HL-60/S4 (cell line): ENCODE measurements around the gene RAET1G.
"Not testable (repeated sequence)": the region's sequence is repeated elsewhere in the genome, so short reads cannot be mapped to it uniquely, and the experiment has no call there.

Experiments used
- in situ Hi-C: fragments of 300-500 bp; cut with MboI; formaldehyde crosslinking; loops from 2 replicates; pipeline ENCODE4 v1.14.3; 2022; ENCODE audit warnings: low sequenced_read_pairs

The RAET1G gene

DNA sequence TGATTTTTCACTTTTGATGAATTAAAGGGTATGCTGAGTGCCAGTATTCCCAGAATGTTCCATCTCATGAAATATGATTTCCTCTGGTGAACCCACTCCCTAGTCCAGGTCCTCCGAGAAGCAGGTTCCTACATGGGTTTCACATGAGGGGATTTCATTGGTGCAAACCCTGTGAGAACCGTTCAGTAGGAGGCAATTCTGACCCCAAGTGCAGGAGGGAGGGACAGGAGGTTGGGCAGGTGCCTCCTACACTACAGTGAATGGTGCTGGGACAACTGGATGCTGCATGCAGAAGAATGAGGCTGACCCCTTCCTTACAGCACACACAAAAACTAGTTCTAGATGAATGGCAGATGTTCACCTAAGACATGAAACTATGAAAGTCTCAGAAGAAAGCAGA lies 13.8 kb upstream of the RAET1G start:
- in situ Hi-C loops, result loop anchor here (25.0 kb wide), 1 partner anchor 876 kb away; no protein-coding TSS in a partner anchor

DNA sequence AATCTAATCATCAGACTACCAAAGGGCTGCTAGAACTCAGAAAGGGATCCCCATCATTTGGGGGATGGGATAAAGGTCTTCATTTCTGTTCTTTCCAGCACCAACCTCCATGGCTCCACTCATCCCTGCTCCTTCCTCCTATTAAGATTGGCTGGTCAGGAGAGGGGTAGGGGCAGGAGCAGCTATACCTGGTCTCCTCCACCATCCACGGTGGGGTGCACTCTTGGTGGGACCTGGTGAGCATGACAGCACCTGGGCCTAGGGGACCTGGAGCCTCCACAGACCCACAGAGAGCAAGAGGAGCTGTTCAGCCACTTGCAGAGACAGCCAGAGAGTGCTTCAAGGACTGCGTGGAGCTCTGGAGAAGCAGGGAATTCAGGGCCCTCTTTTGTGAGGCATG lies 12.7 kb upstream of the RAET1G start:
- in situ Hi-C loops, result loop anchor here (25.0 kb wide), 1 partner anchor 877 kb away; no protein-coding TSS in a partner anchor

DNA sequence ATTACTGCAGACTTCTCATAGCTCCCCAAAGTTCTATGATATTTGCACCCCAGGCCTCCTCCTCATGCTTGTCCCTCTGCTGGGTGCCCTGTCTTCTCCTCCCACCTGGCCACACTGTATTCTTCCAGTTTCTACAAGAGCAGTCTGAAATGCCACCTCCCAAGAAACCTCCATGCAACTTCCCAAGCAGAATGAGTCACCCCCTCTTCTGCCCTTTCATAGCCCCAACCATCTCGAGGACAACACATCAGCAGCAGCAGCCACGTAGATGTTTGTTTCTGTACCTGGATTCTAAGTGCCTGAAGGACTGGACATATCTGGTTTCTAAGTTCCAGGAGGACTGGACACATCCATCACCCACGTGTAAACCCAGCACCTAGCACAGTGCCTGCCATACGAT lies 12.3 kb upstream of the RAET1G start:
- in situ Hi-C loops, result loop anchor here (25.0 kb wide), 1 partner anchor 877 kb away; no protein-coding TSS in a partner anchor

DNA sequence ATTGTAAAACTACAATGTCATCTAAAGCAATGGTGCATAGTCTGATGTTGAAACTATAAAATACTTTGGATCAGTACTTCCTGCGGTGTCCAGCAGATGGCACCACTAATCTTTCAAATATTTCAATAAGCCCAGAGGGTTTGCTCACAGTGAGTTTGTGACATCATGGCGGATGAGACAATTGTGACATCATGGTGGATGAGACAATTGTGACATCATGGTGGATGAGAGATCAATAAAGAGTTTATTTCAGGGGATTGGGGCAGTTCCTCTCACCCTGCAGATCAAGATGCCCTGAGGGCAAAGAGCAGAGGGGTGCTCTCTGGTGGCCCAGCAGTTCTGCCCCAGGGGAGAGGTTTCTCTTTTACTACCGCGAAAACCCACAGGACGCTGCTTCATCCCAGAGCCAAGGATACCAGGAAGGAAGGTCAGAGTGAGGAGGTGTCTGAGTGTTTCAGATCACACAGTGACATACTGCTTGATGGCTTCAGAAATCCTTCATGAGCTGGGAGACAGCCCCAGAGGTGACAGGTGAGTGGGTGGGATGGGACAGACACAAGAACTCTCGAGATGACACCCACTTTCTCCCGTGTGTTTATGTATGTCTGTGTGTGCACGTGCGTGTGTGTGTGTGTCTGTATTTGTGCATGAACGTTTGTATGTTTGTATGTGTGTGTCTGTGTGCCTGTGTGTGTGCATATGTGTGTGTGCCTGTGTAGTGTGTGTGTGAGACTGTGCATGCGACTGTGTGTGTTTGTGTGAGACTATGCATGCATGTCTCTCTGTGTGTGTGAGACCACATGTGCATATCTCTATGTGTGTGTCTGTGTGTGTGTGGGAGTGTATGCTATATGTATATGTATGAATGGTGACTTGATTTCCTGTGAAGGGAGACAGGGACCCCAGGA lies 11.6 kb upstream of the RAET1G start:
- in situ Hi-C loops, result loop anchor here (5.0 to 25.0 kb wide), 2 partner anchors 83 to 878 kb away; no protein-coding TSS in a partner anchor

DNA sequence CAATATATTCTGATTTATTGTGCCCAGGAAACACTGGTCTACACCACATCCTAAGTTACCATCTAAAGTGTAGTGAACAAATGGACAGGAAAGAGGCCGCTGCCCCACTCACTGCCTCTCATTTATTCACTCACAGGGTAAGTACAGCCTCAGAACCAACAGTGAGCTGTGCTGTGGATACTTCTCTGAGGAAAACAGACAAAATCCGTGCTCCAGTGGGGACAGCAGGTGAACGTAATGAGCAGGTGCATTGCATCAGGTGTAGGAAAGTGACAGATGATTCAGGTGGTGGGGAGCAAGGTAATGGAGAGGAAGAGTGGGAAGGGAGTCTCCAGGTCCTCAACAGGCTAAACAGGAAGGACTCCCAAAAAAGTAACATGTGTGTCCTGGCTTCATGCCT lies 10.5 kb upstream of the RAET1G start:
- in situ Hi-C loops, result loop anchor here (5.0 to 25.0 kb wide), 2 partner anchors 84 to 879 kb away; no protein-coding TSS in a partner anchor

DNA sequence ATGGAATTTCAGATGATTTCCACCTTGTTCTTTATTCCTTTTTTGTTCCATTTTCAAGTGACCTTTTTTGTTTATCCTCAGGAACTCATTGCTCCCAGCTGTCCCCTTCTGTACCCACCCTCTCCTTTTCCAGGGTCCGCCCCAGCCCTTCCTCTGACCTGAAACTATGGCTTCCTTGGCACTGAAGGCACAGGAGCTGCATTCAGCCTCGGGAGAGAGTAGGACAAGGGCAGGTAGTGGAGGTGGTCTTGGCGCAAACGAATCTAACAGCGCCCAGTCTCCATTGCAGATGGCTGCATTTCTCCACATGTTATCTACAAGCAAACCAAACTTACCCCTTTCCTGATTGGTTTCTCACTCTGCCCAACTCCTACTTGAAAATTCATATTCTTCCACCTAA lies 10.1 kb upstream of the RAET1G start:
- in situ Hi-C loops, result loop anchor here (5.0 to 25.0 kb wide), 2 partner anchors 84 to 879 kb away; no protein-coding TSS in a partner anchor

DNA sequence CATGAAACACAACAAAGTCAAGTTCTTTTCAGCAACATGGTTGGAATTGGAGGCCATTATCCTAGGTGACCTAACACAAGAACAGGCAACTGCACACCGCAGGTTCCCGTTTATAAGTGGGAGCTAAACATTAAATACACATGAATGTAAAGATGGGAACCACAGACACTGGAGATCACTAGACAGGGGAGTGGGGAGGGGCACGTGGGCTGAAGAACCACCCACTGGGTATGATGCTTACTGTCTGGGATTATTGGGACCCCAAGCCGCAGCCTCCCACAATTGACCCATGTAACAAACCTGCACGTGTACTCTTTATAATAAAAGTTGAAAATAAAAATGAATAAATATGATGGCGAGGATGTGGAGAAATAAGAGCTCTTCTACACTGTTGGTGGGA lies 8.6 kb upstream of the RAET1G start:
- in situ Hi-C loops, result loop anchor here (5.0 to 25.0 kb wide), 2 partner anchors 86 to 881 kb away; no protein-coding TSS in a partner anchor

DNA sequence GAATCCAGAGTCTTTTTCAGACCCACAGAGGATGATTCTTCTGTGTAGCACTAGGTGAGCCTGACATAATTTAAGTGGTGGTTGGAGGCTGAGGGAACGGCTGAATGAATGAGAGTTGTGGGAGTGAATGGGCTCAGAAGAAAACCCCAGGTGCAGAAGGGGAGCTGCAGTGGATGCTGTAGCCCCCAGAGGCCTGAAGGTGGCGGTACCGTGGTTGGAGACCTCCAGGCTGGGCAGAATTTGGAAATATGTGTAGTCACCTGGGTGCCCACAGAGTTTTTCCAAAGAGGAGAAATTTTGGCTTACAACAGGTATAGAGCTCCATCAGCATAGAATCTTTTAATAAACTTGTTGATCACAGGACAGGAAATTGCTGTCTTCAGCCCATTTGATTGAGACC lies 6.5 kb upstream of the RAET1G start:
- in situ Hi-C loops, result loop anchor here (25.0 kb wide), 1 partner anchor 883 kb away; no protein-coding TSS in a partner anchor

DNA sequence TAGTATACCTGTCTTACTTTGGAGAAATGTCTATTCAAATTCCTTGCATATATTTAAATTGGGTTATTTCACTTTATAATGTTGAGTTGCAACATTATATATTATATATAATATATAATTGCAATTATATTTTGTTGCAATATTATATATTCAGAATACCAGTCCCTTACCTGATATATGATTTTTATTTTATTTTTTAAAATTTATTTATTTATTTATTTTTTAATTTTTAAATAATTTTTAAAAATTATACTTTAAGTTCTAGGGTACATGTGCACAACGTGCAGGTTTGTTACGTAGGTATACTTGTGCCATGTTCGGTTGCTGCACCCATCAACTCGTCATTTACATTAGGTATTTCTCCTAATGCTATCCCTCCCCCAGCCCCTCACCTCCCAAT lies 4.1 kb upstream of the RAET1G start:
- in situ Hi-C loops, result loop anchor here (25.0 kb wide), 1 partner anchor 885 kb away; no protein-coding TSS in a partner anchor

DNA sequence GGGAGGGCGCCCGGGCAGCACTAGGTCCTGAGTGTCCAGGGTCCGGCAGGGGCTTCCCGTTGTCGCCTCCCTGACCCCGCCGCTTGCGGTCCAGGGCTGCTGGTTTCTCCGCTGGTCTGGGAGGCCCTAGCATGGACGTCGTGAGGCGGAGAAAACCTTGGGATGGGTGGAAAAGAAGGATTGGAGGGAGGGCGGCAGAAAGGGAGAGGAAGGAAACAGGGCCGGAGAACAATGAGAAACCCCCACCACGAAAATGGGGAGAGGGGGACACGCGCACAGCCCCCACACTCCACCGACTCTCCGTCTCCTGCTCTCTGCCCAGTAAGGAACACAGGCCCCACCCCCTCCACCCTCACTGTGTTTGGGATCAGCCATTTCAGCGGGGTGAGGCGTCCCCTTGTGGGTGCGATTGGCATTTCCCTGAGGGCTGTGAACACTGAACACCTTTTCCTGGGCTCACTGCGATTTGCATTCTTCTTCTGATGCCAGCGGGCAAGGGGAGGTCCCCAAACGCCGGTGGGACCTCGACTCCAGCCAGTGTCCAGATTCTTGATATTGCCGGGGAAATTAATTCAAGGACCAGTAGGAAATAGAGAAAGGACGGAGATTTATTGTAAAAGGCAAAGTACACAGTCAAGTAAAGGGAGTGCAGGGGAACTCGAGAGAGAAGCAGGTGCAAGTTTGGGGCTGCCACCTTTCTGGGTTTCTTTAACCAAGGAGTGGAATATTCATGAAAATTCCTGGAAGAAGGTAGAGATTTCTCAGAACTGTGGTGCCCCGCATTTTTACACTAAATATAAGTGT lies 3.3 kb upstream of the RAET1G start:
- in situ Hi-C loops, result loop anchor here (25.0 kb wide), 1 partner anchor 886 kb away; no protein-coding TSS in a partner anchor

DNA sequence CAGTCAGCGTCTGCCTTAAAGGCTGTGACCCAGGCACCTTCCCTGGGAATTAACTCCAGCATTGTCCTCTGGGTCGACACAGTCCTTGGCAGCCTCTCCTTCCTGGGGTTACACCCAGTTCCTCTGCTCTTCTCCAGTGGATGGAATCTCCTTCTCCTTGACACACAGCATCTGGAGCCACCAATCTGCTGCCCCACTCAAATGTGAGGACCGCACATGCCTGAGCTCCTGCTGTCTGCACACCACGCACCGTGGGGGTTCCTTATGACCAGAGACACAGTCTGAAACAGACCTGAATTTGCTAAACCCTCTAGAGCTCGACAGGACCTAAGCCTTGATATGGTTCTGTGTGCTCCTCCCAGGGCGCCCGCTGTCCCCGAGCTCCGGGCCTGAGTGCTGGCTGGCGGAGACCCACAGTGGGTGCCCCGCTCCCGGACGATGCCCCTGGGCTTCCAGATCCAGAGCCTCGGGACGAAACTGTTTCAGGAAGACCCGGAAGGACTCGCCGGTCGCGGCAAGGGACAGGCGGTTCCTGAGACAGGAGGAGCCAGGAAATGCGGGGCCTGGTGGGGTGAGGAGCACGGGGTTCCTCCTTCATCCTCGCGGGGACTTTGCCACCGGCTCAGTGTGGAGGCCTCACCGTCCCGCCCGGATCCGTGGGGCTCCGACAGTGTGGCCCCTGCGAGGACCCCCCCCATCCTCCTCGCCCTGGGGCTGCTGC lies 2.5 kb upstream of the RAET1G start:
- in situ Hi-C loops, result loop anchor here (25.0 kb wide), 1 partner anchor 887 kb away; no protein-coding TSS in a partner anchor

DNA sequence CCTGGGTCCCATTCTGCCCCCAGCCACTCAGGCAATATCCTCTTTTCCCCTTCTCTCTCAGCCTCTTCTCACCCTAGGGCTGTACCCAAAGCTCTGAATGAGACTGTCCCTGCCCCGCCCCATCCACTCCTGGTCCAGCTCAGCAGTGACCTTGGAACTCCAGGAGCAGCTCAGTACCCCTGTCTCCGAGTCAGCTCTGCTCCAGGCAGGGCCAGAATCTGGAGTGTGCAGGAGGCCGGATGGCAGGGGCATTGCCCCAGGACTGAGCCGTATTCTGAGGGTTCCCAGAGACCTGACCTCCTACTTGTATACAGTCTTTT lies 2.0 kb upstream of the RAET1G start:
- in situ Hi-C loops, result loop anchor here (5.0 to 25.0 kb wide), 2 partner anchors 78 to 887 kb away; no protein-coding TSS in a partner anchor

DNA sequence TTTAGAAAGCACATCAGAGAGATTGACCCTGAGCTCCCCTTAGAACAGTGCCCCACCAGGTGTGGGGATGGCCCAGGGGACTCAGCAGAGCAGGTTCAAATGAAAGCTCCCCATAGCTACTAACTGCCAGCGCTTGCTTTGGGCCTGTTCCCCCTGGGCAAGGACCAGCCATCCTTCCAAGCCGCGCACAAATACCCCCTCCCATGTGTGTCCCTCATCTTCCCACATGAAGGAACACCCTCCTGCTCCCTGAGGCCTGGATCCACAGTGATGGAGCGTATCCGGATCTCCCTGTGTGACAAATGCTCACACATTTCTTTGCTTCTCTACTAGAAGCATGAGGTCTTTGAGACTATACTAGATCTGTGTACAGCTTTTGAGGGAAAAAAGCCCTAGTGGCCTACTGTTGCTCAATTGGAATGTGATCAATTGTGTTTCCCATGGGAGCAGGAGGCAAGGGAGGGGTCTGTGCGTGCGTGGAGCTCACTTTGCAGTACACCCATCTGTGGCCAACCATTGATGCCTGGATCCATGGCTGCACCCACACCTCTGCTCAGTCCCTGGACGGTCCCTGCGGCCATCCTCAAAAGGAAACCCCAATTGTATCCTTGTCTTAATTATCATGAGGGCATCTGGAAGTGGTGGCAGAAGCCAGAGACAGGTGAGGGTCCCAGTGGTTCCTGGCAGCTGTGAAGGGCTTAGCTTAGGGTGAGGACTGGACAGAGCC lies 1.4 kb upstream of the RAET1G start:
- in situ Hi-C loops, result loop anchor here (5.0 kb wide), 1 partner anchor 77 kb away; no protein-coding TSS in a partner anchor

DNA sequence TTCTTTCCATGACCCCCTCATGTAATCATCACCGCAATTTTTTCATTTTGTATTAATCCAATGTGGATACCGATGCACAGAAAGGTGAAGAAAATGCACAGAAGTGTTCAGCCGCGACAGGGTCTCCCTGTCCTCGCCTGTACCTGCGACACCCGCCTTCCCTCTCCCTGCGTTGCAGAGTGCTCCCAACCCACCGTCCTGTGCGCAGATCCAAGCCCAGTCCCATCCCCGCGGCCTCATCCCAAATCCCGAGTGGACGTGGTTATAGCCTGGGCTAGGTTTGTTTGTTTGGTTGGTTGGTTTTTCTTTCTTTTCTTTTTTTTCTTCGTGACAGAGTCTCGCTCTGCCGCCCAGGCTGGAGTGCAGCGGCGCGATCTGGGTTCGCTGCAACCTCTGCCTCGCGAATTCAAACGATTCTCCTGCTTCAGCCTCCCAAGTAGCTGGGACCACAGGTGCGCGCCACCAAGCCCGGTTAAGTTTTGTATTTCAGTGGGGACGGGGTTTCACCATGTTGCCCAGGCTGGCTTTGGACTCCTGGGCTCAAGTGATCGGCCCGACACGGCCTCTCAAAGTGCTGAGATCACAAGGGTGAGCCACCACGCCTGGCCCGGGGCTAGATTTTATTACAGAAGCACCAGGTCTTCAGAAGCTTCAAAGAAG lies 536 bp upstream of the RAET1G start:
- in situ Hi-C loops, result loop anchor here (5.0 kb wide), 1 partner anchor 76 kb away; no protein-coding TSS in a partner anchor

DNA sequence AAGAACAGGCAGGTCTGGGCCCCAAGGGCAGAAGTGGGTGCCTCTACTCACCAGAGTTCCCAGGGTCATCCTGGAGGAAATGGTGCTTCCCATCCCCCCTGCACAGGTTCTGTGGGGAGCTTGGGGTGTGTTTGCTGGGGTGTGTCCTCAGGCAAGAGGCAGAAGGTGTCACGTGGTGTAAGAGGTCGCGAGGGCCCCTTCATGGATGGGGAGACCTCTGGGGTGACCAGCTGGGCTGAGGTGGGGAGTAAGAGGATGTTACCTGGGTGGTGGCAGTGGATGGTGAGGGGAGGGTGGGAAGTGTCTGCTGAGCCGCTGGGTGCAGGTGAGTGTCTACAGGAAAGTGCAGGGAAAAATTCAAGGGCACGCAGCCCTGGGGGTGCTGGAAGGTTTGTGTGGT lies 830 bp downstream of the RAET1G start:
- in situ Hi-C loops, result loop anchor here (5.0 kb wide), 1 partner anchor 75 kb away; no protein-coding TSS in a partner anchor

DNA sequence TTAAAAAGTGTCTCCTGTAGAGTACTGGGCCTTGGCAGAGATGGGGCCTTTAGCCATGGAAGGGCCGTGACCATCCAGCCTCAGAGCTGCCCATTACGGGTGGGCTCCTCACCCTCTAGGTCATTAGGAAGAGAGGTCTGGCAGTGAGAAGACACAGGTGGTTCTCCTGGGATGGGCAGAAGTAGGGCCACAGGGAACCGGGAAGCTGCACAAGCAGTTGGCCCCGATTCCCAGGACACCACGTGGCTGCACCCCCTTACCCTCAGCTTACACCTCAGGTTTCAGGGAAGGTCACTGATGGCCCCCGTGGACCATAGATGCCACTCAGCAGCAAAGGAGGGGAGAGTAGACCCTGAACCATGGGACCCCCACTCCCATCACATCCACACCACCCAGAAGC lies 1.6 kb downstream of the RAET1G start:
- in situ Hi-C loops, result loop anchor here (5.0 kb wide), 1 partner anchor 74 kb away; no protein-coding TSS in a partner anchor

DNA sequence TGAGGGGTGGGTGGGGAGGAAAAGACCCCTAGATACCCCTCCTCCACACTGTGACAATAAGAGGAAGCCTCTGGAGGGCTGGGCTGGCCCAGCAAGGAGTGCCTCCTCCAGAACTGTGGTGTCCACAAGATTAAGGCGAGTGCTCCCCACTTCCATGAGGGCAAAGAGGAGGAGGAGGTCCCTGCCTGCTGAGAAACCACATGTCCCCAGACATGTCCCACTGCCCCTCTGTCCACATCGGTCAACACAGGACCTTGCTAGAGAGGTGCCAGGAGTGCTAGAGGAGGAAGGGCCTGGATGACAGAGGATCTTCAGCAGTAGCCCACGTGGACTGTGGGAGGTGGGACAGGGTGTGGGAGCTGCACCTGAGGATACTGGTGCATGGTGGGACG lies 3.1 kb downstream of the RAET1G start:
- in situ Hi-C loops, result loop anchor here (5.0 kb wide), 1 partner anchor 73 kb away; no protein-coding TSS in a partner anchor

DNA sequence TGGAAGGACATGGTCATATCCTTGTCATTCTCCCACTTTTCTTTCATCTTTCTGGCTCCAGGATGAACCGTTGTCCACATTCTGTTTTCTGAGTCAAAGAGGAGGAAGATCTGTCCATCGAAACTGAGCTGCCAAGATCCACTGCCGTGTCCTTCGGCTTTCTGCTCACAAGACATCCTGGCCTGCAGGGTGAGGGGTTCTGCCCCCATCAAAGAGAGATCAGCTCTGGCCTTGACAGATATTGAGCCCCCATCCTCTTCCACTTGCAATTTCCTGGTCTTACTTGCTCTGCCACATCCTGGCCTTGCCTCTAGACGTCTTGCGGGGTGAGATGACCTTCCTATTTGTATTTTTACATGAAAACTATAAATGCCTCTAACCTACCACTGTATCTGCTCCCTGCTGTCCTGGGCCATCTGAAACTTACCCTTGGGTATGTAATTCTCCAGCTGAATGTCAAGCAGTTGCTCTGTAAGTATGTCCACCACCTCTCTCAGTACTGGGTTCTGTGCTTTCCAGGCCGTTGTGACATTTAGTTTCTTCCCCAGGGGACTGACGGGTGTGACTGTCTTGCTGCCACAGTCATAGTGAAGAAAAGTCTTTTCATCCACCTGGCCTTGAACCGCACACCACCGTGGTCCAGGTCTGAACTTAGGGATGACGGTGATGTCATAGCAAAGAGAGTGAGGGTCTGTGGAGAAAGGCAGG lies 3.6 kb downstream of the RAET1G start:
- in situ Hi-C loops, result not testable (repeated sequence)
